AG04449 (cell line): ENCODE data around the gene EVC2.

Experiments
- CTCF ChIA-PET: fragments of 350-600 bp; formaldehyde crosslinking; extraction: SDS; loops from one replicate; lab custom pipeline; 2021; ENCODE audit warnings: antibody characterized with exemption; lab: Yijun Ruan, JAX
- POLR2A ChIA-PET: fragments of 400-600, 350-600 bp; formaldehyde crosslinking; extraction: SDS; loops from one replicate; lab custom pipeline; 2020; ENCODE audit warnings: antibody characterized with exemption, inconsistent platforms; lab: Yijun Ruan, JAX
- DNase-seq: peaks from one replicate; pipeline ENCODE4 v3.0.0-alpha.2; 2010; ENCODE audit warnings: low read depth, low spot score
- H3K4me3 ChIP-seq: 2 replicates; pipeline ENCODE4 v1.5.1; 2011; ENCODE audit warnings: low read depth, mild to moderate bottlenecking, control low read depth, low read length
- TF ChIP-seq, protein P1 (sequence below): IDR thresholded peaks from one replicate; pipeline ENCODE4 v1.5.1; 2011; ENCODE audit warnings: mild to moderate bottlenecking, moderate library complexity, low read length, control low read depth, inconsistent platforms; ENCODE audit not compliant: insufficient read depth; ENCODE audit errors: missing control alignments

Gene EVC2, protein sequence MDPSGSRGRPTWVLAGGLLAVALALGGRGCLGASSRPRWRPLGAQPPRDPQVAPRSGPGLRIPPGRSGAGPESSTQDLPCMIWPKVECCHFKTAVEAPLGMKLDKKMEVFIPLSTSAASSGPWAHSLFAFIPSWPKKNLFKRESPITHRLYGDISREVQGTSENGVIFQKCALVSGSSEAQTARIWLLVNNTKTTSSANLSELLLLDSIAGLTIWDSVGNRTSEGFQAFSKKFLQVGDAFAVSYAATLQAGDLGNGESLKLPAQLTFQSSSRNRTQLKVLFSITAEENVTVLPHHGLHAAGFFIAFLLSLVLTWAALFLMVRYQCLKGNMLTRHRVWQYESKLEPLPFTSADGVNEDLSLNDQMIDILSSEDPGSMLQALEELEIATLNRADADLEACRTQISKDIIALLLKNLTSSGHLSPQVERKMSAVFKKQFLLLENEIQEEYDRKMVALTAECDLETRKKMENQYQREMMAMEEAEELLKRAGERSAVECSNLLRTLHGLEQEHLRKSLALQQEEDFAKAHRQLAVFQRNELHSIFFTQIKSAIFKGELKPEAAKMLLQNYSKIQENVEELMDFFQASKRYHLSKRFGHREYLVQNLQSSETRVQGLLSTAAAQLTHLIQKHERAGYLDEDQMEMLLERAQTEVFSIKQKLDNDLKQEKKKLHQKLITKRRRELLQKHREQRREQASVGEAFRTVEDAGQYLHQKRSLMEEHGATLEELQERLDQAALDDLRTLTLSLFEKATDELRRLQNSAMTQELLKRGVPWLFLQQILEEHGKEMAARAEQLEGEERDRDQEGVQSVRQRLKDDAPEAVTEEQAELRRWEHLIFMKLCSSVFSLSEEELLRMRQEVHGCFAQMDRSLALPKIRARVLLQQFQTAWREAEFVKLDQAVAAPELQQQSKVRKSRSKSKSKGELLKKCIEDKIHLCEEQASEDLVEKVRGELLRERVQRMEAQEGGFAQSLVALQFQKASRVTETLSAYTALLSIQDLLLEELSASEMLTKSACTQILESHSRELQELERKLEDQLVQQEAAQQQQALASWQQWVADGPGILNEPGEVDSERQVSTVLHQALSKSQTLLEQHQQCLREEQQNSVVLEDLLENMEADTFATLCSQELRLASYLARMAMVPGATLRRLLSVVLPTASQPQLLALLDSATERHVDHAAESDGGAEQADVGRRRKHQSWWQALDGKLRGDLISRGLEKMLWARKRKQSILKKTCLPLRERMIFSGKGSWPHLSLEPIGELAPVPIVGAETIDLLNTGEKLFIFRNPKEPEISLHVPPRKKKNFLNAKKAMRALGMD

DNA sequence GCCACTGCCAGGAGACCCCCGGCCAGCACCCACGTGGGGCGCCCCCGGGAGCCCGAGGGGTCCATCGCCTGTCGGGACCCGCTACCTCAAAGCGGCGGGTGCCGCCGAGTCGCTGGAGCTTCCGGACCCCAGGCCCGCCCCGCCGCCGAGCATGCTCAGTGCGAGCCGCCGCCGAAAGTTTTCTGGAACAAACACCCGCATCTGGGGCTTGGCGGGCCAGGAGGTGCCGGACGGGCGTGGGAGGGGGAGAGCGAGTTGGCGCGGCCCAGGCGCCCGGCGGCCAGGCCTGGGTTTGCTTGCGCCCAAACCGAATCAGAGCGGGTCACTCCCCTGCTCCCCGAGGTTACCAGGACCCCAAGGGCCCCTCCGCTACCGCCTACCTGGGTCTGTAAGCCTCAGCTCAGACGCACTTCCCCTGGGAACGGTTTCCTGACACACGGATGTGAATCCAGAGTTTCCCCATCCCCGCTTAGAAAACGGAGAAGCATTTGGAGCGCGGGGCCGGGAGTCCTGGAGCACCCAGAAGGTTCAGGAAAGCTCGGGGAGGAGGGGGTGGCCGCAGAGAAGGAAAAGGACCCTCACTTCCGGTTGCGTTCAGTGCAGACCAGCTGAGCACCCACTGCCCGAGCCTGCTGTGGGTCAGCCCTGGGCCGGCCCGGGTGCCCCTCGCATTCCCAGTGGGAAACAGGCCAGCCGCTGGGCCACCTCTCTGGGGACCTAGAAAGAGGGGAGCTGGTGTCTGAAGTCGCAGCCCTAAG lies at the start of gene EVC2:
Gene EVC2 (minus strand): TSS at position 111 of the 758 bp plus-strand sequence. CDS start 46 bp downstream, at position 65.
- POLR2A ChIA-PET = interaction anchor here (0.8 to 1.6 kb wide), 4 partner anchors 11 to 39 kb away, joined by 3 to 8 read pairs (median 3); no protein-coding TSS in a partner anchor
- DNase-seq = no peak
- CTCF ChIA-PET = interaction anchor here (0.7 to 3.3 kb wide), 10 partner anchors 10 to 657 kb away, joined by 3 to 18 read pairs (median 4); partner anchors contain the start of gene STK32B
- H3K4me3 ChIP-seq = peak within 1 kb of the TSS; percentile 65
- TF ChIP-seq, protein P1, sequence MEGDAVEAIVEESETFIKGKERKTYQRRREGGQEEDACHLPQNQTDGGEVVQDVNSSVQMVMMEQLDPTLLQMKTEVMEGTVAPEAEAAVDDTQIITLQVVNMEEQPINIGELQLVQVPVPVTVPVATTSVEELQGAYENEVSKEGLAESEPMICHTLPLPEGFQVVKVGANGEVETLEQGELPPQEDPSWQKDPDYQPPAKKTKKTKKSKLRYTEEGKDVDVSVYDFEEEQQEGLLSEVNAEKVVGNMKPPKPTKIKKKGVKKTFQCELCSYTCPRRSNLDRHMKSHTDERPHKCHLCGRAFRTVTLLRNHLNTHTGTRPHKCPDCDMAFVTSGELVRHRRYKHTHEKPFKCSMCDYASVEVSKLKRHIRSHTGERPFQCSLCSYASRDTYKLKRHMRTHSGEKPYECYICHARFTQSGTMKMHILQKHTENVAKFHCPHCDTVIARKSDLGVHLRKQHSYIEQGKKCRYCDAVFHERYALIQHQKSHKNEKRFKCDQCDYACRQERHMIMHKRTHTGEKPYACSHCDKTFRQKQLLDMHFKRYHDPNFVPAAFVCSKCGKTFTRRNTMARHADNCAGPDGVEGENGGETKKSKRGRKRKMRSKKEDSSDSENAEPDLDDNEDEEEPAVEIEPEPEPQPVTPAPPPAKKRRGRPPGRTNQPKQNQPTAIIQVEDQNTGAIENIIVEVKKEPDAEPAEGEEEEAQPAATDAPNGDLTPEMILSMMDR = no peak

GRCh38 chr4:5757954-5758353 lies 49.6 kb upstream of the EVC2 start:
- H3K4me3 ChIP-seq = no peak overlapping the region
- DNase-seq = no peak
- TF ChIP-seq, protein P1 = no peak
- ChIA-PET POLR2A (interaction anchor here (1.0 to 1.4 kb wide), 2 partner anchors 7 to 10 kb away, joined by 3 to 4 read pairs; no protein-coding TSS in a partner anchor), CTCF (interaction anchor here (1.2 to 1.6 kb wide), 2 partner anchors 23 to 33 kb away, joined by 3 to 4 read pairs; no protein-coding TSS in a partner anchor)

DNA sequence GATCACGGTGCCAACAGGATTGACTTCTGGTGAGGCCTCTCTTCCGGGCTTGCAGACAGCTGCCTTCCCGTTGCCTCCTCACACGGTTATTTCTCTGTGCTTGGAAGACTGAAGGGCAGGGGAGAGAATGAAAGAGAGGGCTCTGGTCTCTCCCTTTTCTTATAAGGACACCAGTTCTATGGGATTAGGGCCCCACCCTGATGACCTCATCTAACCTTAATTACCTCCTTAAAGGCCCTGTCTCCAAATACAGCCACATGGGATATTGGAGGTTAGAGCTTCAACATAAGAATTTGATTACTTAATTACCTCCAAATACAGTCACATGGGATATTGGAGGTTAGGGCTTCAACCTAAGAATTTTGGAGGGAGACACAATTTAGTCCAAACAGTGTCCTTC lies 49.2 kb upstream of the EVC2 start:
- no peak for DNase-seq
- POLR2A ChIA-PET = no interaction called here
- TF ChIP-seq, protein P1 = no peak

DNA sequence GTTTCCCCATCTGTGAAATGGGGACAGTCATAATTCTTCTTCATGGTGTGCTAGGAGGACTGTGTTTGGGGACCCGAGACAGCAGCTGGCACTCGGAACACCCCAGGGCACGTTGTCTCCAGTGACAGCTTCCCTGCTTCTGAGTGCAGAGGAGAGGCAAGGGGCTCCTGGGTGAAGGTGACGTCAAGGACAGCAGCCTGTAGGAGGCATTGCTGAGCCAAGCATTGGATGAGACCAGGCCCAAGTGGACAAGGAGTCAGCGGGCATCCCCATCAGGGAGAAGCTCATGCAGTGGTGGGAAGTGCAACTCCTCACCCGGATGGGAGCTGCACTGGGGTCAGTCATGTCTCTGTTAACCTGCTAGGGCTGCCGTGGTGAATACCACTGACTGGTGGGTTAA lies 48.7 kb upstream of the EVC2 start:
- CTCF ChIA-PET = interaction anchor here (0.7 to 1.6 kb wide), 3 partner anchors 10 to 34 kb away, joined by 3 to 4 read pairs (median 3); no protein-coding TSS in a partner anchor
- POLR2A ChIA-PET = no interaction called here
- no peak overlapping the region for H3K4me3 ChIP-seq
- DNase-seq = no peak
- TF ChIP-seq, protein P1 = no peak

More for the DNA sequence above, 49.2 kb upstream of the EVC2 start:
- no peak overlapping the region for H3K4me3 ChIP-seq
- CTCF ChIA-PET = interaction anchor here (0.7 to 1.6 kb wide), 3 partner anchors 10 to 33 kb away, joined by 3 to 4 read pairs (median 3); no protein-coding TSS in a partner anchor

DNA sequence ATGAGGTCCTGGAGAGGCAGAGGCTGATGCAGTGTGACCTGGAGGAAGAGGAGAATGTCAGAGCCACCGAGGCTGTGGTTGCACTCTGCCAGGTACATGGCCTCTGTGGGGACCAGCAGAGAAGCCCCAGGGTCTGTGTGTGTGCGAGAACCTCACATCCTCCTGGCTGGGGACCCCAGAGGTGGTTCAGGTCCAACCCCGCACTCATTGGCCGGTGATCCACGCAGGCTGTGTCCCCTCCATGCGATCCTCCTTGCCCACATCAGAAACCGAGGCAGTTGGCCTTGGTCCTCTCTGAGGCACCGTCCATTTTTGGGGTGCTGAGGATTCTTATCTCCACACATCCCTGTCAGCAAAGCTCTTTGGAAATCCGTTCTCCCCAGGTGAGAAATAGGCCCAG lies 47.9 kb upstream of the EVC2 start:
- DNase-seq = no peak
- ChIA-PET POLR2A (no interaction called here), CTCF (no interaction called here)
- TF ChIP-seq, protein P1 = no peak
- H3K4me3 ChIP-seq = no peak overlapping the region
